Measurements from ENCODE around the gene ADAMTSL2. TPM values are rescaled to one million over a fixed set of nuclear protein-coding genes. Genes with fewer than 3 reads are reported as not detected.

The ADAMTSL2 gene
- total RNA-seq, 1 experiment from 2014 or later = 0.87 TPM

DNA sequence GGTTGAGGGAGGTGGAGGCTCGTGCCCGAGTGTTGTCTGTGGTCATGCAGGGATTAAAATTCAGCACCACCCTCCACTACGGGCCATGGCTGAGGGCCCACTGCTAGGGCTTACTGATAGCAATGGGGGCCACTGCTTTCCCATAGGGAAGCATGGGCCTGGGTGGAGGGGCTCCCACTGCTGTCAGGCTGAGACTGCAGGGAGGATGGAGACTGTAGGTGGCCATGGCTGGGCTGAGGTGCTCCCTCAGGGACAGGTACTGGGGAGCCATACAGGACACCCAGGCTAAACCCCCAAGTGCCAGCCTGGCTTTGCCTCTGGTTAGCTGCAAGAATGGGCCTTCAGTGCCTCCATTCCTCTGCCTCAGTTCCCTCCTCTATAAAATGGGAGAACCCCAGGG is 48.6 kb downstream of the ADAMTSL2 start (continued):
- TF ChIP-seq RELA (CRISPR knock-in tag; IDR thresholded peaks at IDR 0.05; ENCODE audit: borderline replicate concordance) (no peak), ZNF263 (CRISPR knock-in tag; IDR thresholded peaks at IDR 0.05; ENCODE audit: low read depth) (no peak), PRDM15 (CRISPR knock-in tag; IDR thresholded peaks at IDR 0.05) (no peak), ZBTB21 (CRISPR knock-in tag; IDR thresholded peaks at IDR 0.05; ENCODE audit: borderline replicate concordance) (no peak), SP1 (CRISPR knock-in tag; conservative IDR thresholded peaks at IDR 0.05) (no peak), ZNF219 (CRISPR knock-in tag; IDR thresholded peaks at IDR 0.05; ENCODE audit: borderline replicate concordance) (no peak), ZNF423 (CRISPR knock-in tag; IDR thresholded peaks at IDR 0.05) (no peak), NR1H2 (CRISPR knock-in tag; IDR thresholded peaks at IDR 0.05) (no peak), GABPB1 (CRISPR knock-in tag; IDR thresholded peaks at IDR 0.05) (no peak), ZBTB43 (CRISPR knock-in tag; IDR thresholded peaks at IDR 0.05) (no peak), SOX15 (CRISPR knock-in tag; IDR thresholded peaks at IDR 0.05) (no peak), ATF1 (CRISPR knock-in tag; IDR thresholded peaks at IDR 0.05) (no peak)
- TF ChIP-seq, protein P1, sequence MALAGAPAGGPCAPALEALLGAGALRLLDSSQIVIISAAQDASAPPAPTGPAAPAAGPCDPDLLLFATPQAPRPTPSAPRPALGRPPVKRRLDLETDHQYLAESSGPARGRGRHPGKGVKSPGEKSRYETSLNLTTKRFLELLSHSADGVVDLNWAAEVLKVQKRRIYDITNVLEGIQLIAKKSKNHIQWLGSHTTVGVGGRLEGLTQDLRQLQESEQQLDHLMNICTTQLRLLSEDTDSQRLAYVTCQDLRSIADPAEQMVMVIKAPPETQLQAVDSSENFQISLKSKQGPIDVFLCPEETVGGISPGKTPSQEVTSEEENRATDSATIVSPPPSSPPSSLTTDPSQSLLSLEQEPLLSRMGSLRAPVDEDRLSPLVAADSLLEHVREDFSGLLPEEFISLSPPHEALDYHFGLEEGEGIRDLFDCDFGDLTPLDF (CRISPR knock-in tag; IDR thresholded peaks at IDR 0.05) = no peak
- TF ChIP-seq, protein P2, sequence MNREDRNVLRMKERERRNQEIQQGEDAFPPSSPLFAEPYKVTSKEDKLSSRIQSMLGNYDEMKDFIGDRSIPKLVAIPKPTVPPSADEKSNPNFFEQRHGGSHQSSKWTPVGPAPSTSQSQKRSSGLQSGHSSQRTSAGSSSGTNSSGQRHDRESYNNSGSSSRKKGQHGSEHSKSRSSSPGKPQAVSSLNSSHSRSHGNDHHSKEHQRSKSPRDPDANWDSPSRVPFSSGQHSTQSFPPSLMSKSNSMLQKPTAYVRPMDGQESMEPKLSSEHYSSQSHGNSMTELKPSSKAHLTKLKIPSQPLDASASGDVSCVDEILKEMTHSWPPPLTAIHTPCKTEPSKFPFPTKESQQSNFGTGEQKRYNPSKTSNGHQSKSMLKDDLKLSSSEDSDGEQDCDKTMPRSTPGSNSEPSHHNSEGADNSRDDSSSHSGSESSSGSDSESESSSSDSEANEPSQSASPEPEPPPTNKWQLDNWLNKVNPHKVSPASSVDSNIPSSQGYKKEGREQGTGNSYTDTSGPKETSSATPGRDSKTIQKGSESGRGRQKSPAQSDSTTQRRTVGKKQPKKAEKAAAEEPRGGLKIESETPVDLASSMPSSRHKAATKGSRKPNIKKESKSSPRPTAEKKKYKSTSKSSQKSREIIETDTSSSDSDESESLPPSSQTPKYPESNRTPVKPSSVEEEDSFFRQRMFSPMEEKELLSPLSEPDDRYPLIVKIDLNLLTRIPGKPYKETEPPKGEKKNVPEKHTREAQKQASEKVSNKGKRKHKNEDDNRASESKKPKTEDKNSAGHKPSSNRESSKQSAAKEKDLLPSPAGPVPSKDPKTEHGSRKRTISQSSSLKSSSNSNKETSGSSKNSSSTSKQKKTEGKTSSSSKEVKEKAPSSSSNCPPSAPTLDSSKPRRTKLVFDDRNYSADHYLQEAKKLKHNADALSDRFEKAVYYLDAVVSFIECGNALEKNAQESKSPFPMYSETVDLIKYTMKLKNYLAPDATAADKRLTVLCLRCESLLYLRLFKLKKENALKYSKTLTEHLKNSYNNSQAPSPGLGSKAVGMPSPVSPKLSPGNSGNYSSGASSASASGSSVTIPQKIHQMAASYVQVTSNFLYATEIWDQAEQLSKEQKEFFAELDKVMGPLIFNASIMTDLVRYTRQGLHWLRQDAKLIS (CRISPR knock-in tag; IDR thresholded peaks at IDR 0.05; ENCODE audit: borderline replicate concordance) = no peak

- peaks cover 4% of the 10 kb centered on the region for H3K9me3 Mint-ChIP-seq
- 0 out of 2 replicates have a peak, but pooled peaks cover 3% of the 10 kb centered on the region for H3K27me3 Mint-ChIP-seq (ENCODE audit: low read depth)
- H3K4me1 Mint-ChIP-seq = peaks cover 33% of the 10 kb centered on the region
- TF ChIP-seq NFYB (CRISPR knock-in tag; conservative IDR thresholded peaks at IDR 0.05; ENCODE audit: low read depth) = no peak
- no peak for TF ChIP-seq NFE2L1 (CRISPR knock-in tag; IDR thresholded peaks at IDR 0.05)
- TF ChIP-seq ZNF396 (CRISPR knock-in tag; IDR thresholded peaks at IDR 0.05; ENCODE audit: borderline replicate concordance) = no peak
- TF ChIP-seq MXD4 (CRISPR knock-in tag; IDR thresholded peaks at IDR 0.05; ENCODE audit: borderline replicate concordance) = no peak
- TF ChIP-seq, protein P3, sequence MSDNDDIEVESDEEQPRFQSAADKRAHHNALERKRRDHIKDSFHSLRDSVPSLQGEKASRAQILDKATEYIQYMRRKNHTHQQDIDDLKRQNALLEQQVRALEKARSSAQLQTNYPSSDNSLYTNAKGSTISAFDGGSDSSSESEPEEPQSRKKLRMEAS (CRISPR knock-in tag; IDR thresholded peaks at IDR 0.05) = no peak
- TF ChIP-seq, protein P4, sequence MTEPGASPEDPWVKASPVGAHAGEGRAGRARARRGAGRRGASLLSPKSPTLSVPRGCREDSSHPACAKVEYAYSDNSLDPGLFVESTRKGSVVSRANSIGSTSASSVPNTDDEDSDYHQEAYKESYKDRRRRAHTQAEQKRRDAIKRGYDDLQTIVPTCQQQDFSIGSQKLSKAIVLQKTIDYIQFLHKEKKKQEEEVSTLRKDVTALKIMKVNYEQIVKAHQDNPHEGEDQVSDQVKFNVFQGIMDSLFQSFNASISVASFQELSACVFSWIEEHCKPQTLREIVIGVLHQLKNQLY (CRISPR knock-in tag; IDR thresholded peaks at IDR 0.05) = no peak
- no peak for TF ChIP-seq MYBL2 (CRISPR knock-in tag; IDR thresholded peaks at IDR 0.05)
- H3K4me3 Mint-ChIP-seq = no peak overlapping the region
- peaks cover 4% of the 10 kb centered on the region for H3K36me3 Mint-ChIP-seq
- H3K27ac Mint-ChIP-seq = no peak overlapping the region
- ChIA-PET POLR2A (no interaction called here), CTCF (interaction anchor here (0.8 to 2.1 kb wide), 6 partner anchors 13 to 126 kb away, joined by 3 to 6 read pairs (median 4); partner anchors contain the start of gene ADAMTSL2)
- DNase-seq (ENCODE audit: low spot score) (no peak), ATAC-seq (no peak)
Measured at GRCh38 chr9:133583586-133583985, 49.1 kb downstream of the ADAMTSL2 start.
